Neural cell (in vitro differentiated cells): ENCODE results near the gene NIM1K.

Experiments
- EP300 ChIP-seq: fragments of 450-650 bp; conservative IDR thresholded peaks from 2 replicates; pipeline ENCODE4 v1.6.1; 2014; ENCODE audit warnings: antibody characterized with exemption, mild to moderate bottlenecking, moderate library complexity; ENCODE audit not compliant: poor library complexity, severe bottlenecking
- EZH2 ChIP-seq: fragments of 200-600, 300-800 bp; shearing (Covaris generic), sonication (generic); IDR thresholded peaks from 2 replicates; pipeline ENCODE4 v1.6.1; 2014; ENCODE audit warnings: antibody characterized with exemption, low read length, borderline replicate concordance, mild to moderate bottlenecking; ENCODE audit not compliant: insufficient read depth, poor library complexity, severe bottlenecking
- MXI1 ChIP-seq: fragments of 450-650 bp; conservative IDR thresholded peaks from 2 replicates; pipeline ENCODE4 v1.6.1; 2014; ENCODE audit warnings: antibody characterized with exemption, mild to moderate bottlenecking; ENCODE audit not compliant: poor library complexity, severe bottlenecking
- POLR2AphosphoS5 ChIP-seq: IDR thresholded peaks from 2 replicates; pipeline ENCODE4 v1.6.1; 2012
- RAD21 ChIP-seq: fragments of 450-650 bp; conservative IDR thresholded peaks from 2 replicates; pipeline ENCODE4 v1.6.1; 2014; ENCODE audit warnings: antibody characterized with exemption, mild to moderate bottlenecking, moderate library complexity
- SMC3 ChIP-seq: fragments of 450-650 bp; conservative IDR thresholded peaks from 2 replicates; pipeline ENCODE4 v1.6.1; 2014; ENCODE audit warnings: antibody characterized with exemption, mild to moderate bottlenecking, moderate library complexity; ENCODE audit not compliant: poor library complexity
- TF ChIP-seq, protein P1 (sequence below): fragments of 450-650 bp; IDR thresholded peaks from 2 replicates; pipeline ENCODE4 v1.5.1; 2014; ENCODE audit warnings: antibody characterized with exemption, mild to moderate bottlenecking, moderate library complexity; ENCODE audit not compliant: poor library complexity, severe bottlenecking
- TF ChIP-seq, protein P2 (sequence below): IDR thresholded peaks from 2 replicates; pipeline ENCODE4 v1.6.1; 2012; ENCODE audit warnings: borderline replicate concordance

DNA sequence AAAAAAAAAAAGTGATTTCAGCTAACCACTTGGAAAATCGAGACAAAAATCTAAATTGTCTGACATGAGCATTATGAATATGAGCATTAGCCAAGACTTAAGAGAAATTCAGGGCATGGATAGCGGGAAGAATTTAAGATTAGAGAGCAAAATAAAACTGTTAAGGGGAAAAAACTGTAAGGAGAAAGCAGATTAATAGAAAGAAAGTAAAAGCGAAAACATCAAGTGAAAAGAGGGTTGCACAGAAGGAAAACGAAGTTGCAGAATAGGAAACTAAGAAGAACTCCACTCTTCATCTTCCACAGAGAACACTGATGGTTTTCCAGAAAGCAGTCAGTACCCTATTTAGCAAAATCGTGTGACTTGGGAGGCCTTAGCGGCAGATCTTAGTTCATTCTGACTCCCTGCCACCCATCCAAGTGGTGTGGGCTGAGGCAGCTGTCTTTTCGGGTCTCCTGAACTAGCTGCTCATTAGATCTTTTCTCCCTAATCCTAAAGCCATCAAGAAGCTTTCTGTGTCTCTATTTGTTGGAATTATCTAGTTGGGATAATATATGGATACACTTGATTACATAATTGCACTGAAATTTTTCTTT lies 3.7 kb downstream of the NIM1K start:
- TF ChIP-seq RAD21 (no peak), EP300 (no peak), SMC3 (no peak), POLR2AphosphoS5 (no peak), EZH2 (no peak), MXI1 (no peak)
- TF ChIP-seq, protein P1, sequence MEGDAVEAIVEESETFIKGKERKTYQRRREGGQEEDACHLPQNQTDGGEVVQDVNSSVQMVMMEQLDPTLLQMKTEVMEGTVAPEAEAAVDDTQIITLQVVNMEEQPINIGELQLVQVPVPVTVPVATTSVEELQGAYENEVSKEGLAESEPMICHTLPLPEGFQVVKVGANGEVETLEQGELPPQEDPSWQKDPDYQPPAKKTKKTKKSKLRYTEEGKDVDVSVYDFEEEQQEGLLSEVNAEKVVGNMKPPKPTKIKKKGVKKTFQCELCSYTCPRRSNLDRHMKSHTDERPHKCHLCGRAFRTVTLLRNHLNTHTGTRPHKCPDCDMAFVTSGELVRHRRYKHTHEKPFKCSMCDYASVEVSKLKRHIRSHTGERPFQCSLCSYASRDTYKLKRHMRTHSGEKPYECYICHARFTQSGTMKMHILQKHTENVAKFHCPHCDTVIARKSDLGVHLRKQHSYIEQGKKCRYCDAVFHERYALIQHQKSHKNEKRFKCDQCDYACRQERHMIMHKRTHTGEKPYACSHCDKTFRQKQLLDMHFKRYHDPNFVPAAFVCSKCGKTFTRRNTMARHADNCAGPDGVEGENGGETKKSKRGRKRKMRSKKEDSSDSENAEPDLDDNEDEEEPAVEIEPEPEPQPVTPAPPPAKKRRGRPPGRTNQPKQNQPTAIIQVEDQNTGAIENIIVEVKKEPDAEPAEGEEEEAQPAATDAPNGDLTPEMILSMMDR, result no peak
- TF ChIP-seq, protein P2, sequence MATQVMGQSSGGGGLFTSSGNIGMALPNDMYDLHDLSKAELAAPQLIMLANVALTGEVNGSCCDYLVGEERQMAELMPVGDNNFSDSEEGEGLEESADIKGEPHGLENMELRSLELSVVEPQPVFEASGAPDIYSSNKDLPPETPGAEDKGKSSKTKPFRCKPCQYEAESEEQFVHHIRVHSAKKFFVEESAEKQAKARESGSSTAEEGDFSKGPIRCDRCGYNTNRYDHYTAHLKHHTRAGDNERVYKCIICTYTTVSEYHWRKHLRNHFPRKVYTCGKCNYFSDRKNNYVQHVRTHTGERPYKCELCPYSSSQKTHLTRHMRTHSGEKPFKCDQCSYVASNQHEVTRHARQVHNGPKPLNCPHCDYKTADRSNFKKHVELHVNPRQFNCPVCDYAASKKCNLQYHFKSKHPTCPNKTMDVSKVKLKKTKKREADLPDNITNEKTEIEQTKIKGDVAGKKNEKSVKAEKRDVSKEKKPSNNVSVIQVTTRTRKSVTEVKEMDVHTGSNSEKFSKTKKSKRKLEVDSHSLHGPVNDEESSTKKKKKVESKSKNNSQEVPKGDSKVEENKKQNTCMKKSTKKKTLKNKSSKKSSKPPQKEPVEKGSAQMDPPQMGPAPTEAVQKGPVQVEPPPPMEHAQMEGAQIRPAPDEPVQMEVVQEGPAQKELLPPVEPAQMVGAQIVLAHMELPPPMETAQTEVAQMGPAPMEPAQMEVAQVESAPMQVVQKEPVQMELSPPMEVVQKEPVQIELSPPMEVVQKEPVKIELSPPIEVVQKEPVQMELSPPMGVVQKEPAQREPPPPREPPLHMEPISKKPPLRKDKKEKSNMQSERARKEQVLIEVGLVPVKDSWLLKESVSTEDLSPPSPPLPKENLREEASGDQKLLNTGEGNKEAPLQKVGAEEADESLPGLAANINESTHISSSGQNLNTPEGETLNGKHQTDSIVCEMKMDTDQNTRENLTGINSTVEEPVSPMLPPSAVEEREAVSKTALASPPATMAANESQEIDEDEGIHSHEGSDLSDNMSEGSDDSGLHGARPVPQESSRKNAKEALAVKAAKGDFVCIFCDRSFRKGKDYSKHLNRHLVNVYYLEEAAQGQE, result no peak
